ENCODE data around the gene TPRA1.

DNA sequence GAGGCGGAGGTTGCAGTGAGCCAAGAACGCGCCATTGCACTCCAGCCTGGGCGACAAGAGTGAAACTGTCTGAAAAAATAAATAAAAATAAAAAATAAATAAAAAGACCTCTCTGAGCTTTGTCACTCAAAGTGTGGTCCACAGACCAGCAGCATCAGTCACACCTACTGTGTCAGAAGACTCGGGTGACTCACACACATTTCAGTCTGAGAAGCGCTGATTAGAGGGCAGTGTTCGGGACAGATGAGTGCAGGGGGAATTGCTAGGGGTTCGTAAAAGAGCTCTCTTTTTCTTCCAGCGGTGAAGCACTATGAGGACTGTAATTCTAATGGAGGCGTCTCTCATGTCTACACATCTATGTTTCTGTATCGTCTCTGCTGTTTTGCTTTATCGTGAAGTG is 44.1 kb upstream of the TPRA1 start:
- TF ChIP-seq, protein P1, sequence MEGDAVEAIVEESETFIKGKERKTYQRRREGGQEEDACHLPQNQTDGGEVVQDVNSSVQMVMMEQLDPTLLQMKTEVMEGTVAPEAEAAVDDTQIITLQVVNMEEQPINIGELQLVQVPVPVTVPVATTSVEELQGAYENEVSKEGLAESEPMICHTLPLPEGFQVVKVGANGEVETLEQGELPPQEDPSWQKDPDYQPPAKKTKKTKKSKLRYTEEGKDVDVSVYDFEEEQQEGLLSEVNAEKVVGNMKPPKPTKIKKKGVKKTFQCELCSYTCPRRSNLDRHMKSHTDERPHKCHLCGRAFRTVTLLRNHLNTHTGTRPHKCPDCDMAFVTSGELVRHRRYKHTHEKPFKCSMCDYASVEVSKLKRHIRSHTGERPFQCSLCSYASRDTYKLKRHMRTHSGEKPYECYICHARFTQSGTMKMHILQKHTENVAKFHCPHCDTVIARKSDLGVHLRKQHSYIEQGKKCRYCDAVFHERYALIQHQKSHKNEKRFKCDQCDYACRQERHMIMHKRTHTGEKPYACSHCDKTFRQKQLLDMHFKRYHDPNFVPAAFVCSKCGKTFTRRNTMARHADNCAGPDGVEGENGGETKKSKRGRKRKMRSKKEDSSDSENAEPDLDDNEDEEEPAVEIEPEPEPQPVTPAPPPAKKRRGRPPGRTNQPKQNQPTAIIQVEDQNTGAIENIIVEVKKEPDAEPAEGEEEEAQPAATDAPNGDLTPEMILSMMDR (IDR thresholded peaks at IDR 0.05), result no peak
- no peak for TF ChIP-seq POLR2A (IDR thresholded peaks at IDR 0.05)

All from adrenal gland (tissue), 5 donors.